A549 (cell line): ENCODE measurements around the gene HS3ST1. TPM values are rescaled to one million over a fixed set of nuclear protein-coding genes. Genes with fewer than 3 reads are reported as not detected.

ENCODE experiments used
- ATAC-seq, 2 experiments: fragments of 200-7000 bp in 1 of 2; fragments of >200 bp in 1 of 2; cut with Nextera tagmentation in 1 of 2; cut with Tn5 transposase in 1 of 2; 3 replicates each; pipeline versions ENCODE4 v1.8.0 to v1.9.1; 2018 to 2020; ENCODE audit warnings: mild to moderate bottlenecking in 1 of 2, moderate library complexity in 1 of 2
- CTCF ChIA-PET: fragments of 300-600 bp; sonication (Branson Sonifier 250); formaldehyde crosslinking; extraction: SDS; loops from one replicate; lab custom pipeline; 2021; ENCODE audit warnings: antibody characterized with exemption, inconsistent platforms; lab: Yijun Ruan, JAX
- POLR2A ChIA-PET: fragments of 350-600 bp; formaldehyde crosslinking; extraction: SDS; loops from one replicate; lab custom pipeline; 2021; ENCODE audit warnings: antibody characterized with exemption, inconsistent platforms; lab: Yijun Ruan, JAX
- DNase-seq, 2 experiments: peaks; one replicate each; pipeline versions ENCODE4 v3.0.0 to v3.0.0-alpha.2; 2011 to 2016; ENCODE audit warnings: low read depth in 1 of 2, low spot score in 1 of 2
- FAIRE-seq: peaks from 2 replicates; lab custom pipeline; 2011; peaks lifted over from hg19 to GRCh38; lab: Jason Lieb, UNC
- H3K27ac ChIP-seq, 2 experiments: fragments of >200 bp; sonication (Bioruptor Twin); formaldehyde crosslinking; 3 replicates each; pipeline ENCODE4 v1.5.1; 2016 to 2017
- H3K4me1 ChIP-seq: fragments of >200 bp; sonication (Bioruptor Twin); formaldehyde crosslinking; 3 replicates; pipeline ENCODE4 v1.6.1; 2016
- H3K4me2 ChIP-seq: fragments of >200 bp; sonication (Bioruptor Twin); formaldehyde crosslinking; 3 replicates; pipeline ENCODE4 v1.6.1; 2016
- H3K4me3 ChIP-seq: fragments of >200 bp; sonication (Bioruptor Twin); formaldehyde crosslinking; 3 replicates; pipeline ENCODE4 v1.5.1; 2016
- H3K9me3 ChIP-seq: fragments of >200 bp; sonication (Bioruptor Twin); formaldehyde crosslinking; 3 replicates; pipeline ENCODE4 v1.6.1; 2016
- CBX2 ChIP-seq: fragments of 200-600 bp; sonication (generic); IDR thresholded peaks from 2 replicates; pipeline ENCODE4 v1.6.1; 2016; ENCODE audit warnings: low read depth, mild to moderate bottlenecking, borderline replicate concordance
- CBX8 ChIP-seq: fragments of 200-600 bp; sonication (generic); IDR thresholded peaks from 2 replicates; pipeline ENCODE4 v1.6.1; 2016
- CHD2 ChIP-seq: fragments of 150-350 bp; IDR thresholded peaks from 2 replicates; pipeline ENCODE4 v1.6.1; 2014; ENCODE audit warnings: low read length; ENCODE audit not compliant: partially characterized antibody
- EHF ChIP-seq: fragments of 250-450 bp; sonication (Bioruptor Pico); IDR thresholded peaks from 2 replicates; pipeline ENCODE4 v1.5.0; 2020; ENCODE audit warnings: mild to moderate bottlenecking
- ESRRA ChIP-seq: fragments of 150-350 bp; IDR thresholded peaks from 2 replicates; pipeline ENCODE4 v1.6.1; 2014; ENCODE audit warnings: mild to moderate bottlenecking, low read length, borderline replicate concordance
- FOSB ChIP-seq: fragments of 250-450 bp; sonication (Bioruptor Pico); IDR thresholded peaks from 2 replicates; pipeline ENCODE4 v1.5.0; 2020; ENCODE audit warnings: mild to moderate bottlenecking, moderate library complexity
- HOXB5 ChIP-seq: fragments of 250-450 bp; sonication (Bioruptor Pico); IDR thresholded peaks from 2 replicates; pipeline ENCODE4 v1.5.0; 2020; ENCODE audit warnings: mild to moderate bottlenecking, moderate library complexity
- KDM1A ChIP-seq: fragments of 200-600 bp; sonication (generic); IDR thresholded peaks from 2 replicates; pipeline ENCODE4 v1.6.1; 2016; ENCODE audit warnings: low read depth, mild to moderate bottlenecking
- MAZ ChIP-seq: fragments of 150-350 bp; IDR thresholded peaks from 2 replicates; pipeline ENCODE4 v1.6.1; 2014; ENCODE audit warnings: antibody characterized with exemption, low read depth, low read length, borderline replicate concordance
- MYC ChIP-seq: IDR thresholded peaks from 2 replicates; pipeline ENCODE4 v1.6.1; 2012; ENCODE audit warnings: mild to moderate bottlenecking, inconsistent platforms, low read length, improper control_type of control experiment, borderline replicate concordance
- NFE2L2 ChIP-seq: fragments of 150-350 bp; conservative IDR thresholded peaks from 2 replicates; pipeline ENCODE4 v1.6.1; 2014; ENCODE audit warnings: low read length
- PHF8 ChIP-seq: fragments of 200-600 bp; sonication (generic); IDR thresholded peaks from 2 replicates; pipeline ENCODE4 v1.6.1; 2016; ENCODE audit warnings: low read depth, mild to moderate bottlenecking, antibody characterized with exemption, moderate library complexity, borderline replicate concordance
- RAD21 ChIP-seq, 2 experiments: fragments of >200 bp in 1 of 2; sonication (Bioruptor Twin) in 1 of 2; formaldehyde crosslinking in 1 of 2; IDR thresholded peaks in 1 of 2; conservative IDR thresholded peaks in 1 of 2; 2 replicates in 1 of 2; 3 replicates in 1 of 2; pipeline ENCODE4 v1.6.1; 2012 to 2018; ENCODE audit warnings: inconsistent platforms in 1 of 2
- RCOR1 ChIP-seq: fragments of 150-350 bp; IDR thresholded peaks from 2 replicates; pipeline ENCODE4 v1.6.1; 2014; ENCODE audit warnings: antibody characterized with exemption, low read length, low read depth
- RFX5 ChIP-seq: fragments of 450-650 bp; IDR thresholded peaks from 2 replicates; pipeline ENCODE4 v1.7.1; 2014; ENCODE audit warnings: antibody characterized with exemption, mild to moderate bottlenecking, moderate library complexity
- RNF2 ChIP-seq: fragments of 200-600 bp; sonication (generic); IDR thresholded peaks from 2 replicates; pipeline ENCODE4 v1.6.1; 2016; ENCODE audit warnings: low read depth, mild to moderate bottlenecking, antibody characterized with exemption, moderate library complexity, borderline replicate concordance
- ZFP36 ChIP-seq: fragments of 450-650 bp; IDR thresholded peaks from 2 replicates; pipeline ENCODE4 v1.6.1; 2014; ENCODE audit warnings: borderline replicate concordance; ENCODE audit not compliant: partially characterized antibody
- WGBS: methylation state at CpG from one replicate; pipeline ENCODE4 v1.1.6; 2017; ENCODE audit errors: missing lambda C conversion rate; 5-methylcytosine and 5-hydroxymethylcytosine counted together
- polyA plus RNA-seq, 4 experiments: library from polyadenylated mRNA; depleted of rRNA in 3 of 4; stranded (reverse); fragments of >200 nt; fragmentation: RNase III in 1 of 4; extraction: RNeasy Plus Mini Kit Qiagen cat#74134 plus additional on column Dnase treatment in 1 of 4; gene quantifications; 2 replicates in 3 of 4; 3 replicates in 1 of 4; pipeline ENCODE4 v1.2.3, GENCODE V29; 2011 to 2017
- TF ChIP-seq, protein P1 (sequence below): fragments of >200 bp; sonication (Bioruptor Twin); formaldehyde crosslinking; IDR thresholded peaks from 3 replicates; pipeline ENCODE4 v1.5.1; 2016

Gene HS3ST1
- polyA plus RNA-seq, 2 of the 4 experiments (the other 2 are of a cell fraction): 0.13 to 0.19 TPM

DNA sequence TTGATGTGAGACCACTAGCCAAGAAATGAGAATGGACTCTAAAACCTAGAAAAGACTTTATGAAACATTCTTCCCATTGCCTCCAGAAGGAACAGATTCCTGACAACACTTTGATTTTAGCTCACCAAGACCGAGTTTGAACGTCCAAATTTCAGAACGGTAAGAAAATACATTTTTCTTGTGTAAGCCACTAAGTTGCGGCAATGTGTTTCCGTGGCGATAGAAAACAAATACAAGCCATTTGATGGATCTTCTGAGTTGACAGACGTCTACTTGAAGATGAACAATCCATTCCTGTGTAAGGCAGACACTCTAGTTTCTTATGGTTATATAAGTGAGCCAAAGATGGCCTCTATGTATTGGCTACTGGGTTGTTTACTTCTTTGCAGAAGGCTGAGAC lies 52.5 kb downstream of the HS3ST1 start:
- 47% methylated on average over 7 of the region's 7 CpGs for WGBS
- POLR2A ChIA-PET: no interaction called here
- no peaks in the 10 kb centered on the region for H3K4me1 ChIP-seq
- no peak for DNase-seq
- no peak overlapping the region for H3K27ac ChIP-seq
- ATAC-seq: no peak
- H3K4me2 ChIP-seq: no peak overlapping the region
- no peak for TF ChIP-seq ESRRA
- TF ChIP-seq RAD21 (conservative IDR thresholded peaks at IDR 0.05 in 1 of 2, IDR thresholded peaks at IDR 0.05 in 1 of 2): no peak
- no peak for TF ChIP-seq RFX5
- TF ChIP-seq EHF (CRISPR knock-in tag): no peak
- TF ChIP-seq MYC: no peak
- TF ChIP-seq CHD2: no peak
- no peak for TF ChIP-seq CBX2
- no peak for TF ChIP-seq KDM1A
- TF ChIP-seq, protein P1, sequence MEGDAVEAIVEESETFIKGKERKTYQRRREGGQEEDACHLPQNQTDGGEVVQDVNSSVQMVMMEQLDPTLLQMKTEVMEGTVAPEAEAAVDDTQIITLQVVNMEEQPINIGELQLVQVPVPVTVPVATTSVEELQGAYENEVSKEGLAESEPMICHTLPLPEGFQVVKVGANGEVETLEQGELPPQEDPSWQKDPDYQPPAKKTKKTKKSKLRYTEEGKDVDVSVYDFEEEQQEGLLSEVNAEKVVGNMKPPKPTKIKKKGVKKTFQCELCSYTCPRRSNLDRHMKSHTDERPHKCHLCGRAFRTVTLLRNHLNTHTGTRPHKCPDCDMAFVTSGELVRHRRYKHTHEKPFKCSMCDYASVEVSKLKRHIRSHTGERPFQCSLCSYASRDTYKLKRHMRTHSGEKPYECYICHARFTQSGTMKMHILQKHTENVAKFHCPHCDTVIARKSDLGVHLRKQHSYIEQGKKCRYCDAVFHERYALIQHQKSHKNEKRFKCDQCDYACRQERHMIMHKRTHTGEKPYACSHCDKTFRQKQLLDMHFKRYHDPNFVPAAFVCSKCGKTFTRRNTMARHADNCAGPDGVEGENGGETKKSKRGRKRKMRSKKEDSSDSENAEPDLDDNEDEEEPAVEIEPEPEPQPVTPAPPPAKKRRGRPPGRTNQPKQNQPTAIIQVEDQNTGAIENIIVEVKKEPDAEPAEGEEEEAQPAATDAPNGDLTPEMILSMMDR: no peak
- no peak for TF ChIP-seq RCOR1
- no peak overlapping the region for H3K4me3 ChIP-seq
- CTCF ChIA-PET: no interaction called here
- no peak for FAIRE-seq
- H3K9me3 ChIP-seq: no peaks in the 10 kb centered on the region

DNA sequence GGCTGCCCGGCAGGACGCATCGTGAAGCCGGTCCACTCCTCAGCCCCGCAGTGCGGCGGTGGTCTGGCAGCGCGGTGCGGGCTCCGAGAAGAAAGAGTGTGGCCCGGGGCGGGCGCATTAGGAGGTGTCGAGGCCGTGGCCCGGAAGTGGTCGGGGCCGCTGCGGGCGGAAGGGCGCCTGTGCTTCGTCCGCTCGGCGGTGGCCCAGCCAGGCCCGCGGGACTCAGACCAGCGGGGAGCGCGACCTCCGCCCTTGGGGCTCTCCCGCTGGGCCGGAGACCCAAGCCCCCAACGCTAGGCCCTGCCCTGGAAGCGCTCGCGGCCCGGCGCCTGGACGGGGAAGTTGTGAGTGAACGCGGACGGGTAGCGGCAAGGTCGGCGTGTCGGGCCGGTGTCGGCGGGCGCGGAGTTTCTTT lies 60.0 kb downstream of the HS3ST1 start:
- POLR2A ChIA-PET: no interaction called here
- FAIRE-seq (no peak), DNase-seq (no peak), ATAC-seq (peak in 1 of 2 experiments; percentile 50; a peak in 1 of 6 replicates)
- H3K9me3 ChIP-seq: no peaks in the 10 kb centered on the region
- WGBS: 92% methylated on average over 25 of the region's 53 CpGs
- H3K4me3 ChIP-seq: no peak overlapping the region
- no peak for TF ChIP-seq CBX8
- no peak for TF ChIP-seq PHF8
- no peaks in the 10 kb centered on the region for H3K4me1 ChIP-seq
- H3K4me2 ChIP-seq: no peak overlapping the region
- CTCF ChIA-PET: no interaction called here
- H3K27ac ChIP-seq: no peak overlapping the region

DNA sequence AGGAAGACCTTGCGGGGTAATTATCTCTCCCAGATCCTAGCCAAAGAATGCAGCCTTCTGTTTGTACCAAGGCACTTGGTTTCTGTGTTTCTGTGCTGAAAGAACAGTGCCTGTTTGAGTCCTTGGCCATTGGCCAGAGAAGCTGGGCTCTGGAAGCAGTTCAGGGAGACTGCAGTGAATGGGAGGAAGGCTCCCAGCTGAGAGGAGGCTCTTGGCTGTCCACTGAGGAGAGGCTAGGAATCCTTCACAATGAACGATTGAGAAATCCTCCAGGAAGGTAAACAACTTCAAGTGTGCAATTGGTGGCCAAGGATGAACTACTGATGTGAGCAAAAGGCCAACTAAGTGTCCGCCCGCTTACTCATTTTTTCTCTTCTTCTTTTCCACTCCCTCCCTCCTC lies 61.3 kb downstream of the HS3ST1 start:
- no peaks in the 10 kb centered on the region for H3K4me1 ChIP-seq
- DNase-seq (peak in 1 of 2 experiments; percentile 21), ATAC-seq (no peak), FAIRE-seq (no peak)
- POLR2A ChIA-PET: no interaction called here
- no peak overlapping the region for H3K4me3 ChIP-seq
- WGBS: 4% methylated on average over 3 of the region's 4 CpGs
- TF ChIP-seq NFE2L2 (no peak), MAZ (no peak)
- H3K4me2 ChIP-seq: peak overlapping the region; percentile 25; the same call in 1 of the 3 replicates
- CTCF ChIA-PET: no interaction called here
- H3K9me3 ChIP-seq: no peaks in the 10 kb centered on the region
- H3K27ac ChIP-seq: no peak overlapping the region

- Histone ChIP-seq H3K27ac (no peak overlapping the region), H3K4me3 (no peak overlapping the region), H3K4me1 (no peaks in the 10 kb centered on the region)
- FAIRE-seq: no peak
- DNase-seq: no peak
- POLR2A ChIA-PET: no interaction called here
- ATAC-seq: no peak
- TF ChIP-seq CBX2 (no peak), MAZ (no peak), CBX8 (no peak), MYC (no peak), RFX5 (no peak), HOXB5 (no peak), FOSB (CRISPR knock-in tag) (no peak), ZFP36 (no peak), RNF2 (no peak)
- TF ChIP-seq, all 56 proteins: peak for 0
- H3K9me3 ChIP-seq: no peaks in the 10 kb centered on the region
- H3K4me2 ChIP-seq: no peak overlapping the region
- CTCF ChIA-PET: no interaction called here
These were observed 61.8 kb downstream of the HS3ST1 start for GRCh38 chr4:11366859-11367258.
